Left kidney (tissue), 2 donors: Measurements from ENCODE around the gene DFFB. TPM values are rescaled to one million over a fixed set of nuclear protein-coding genes. Genes with fewer than 3 reads are reported as not detected.

ENCODE experiments used
- DNase-seq: peaks from one replicate; pipeline ENCODE4 v3.0.0-alpha.2; 2013
- polyA plus RNA-seq: library from polyadenylated mRNA; unstranded; fragments of 120-200 nt; gene quantifications from one replicate; pipeline ENCODE4 v1.2.1, GENCODE V29; 2013; ENCODE audit not compliant: insufficient read length

DFFB gene
- polyA plus RNA-seq, 1 donor: 9.8 TPM

DNA sequence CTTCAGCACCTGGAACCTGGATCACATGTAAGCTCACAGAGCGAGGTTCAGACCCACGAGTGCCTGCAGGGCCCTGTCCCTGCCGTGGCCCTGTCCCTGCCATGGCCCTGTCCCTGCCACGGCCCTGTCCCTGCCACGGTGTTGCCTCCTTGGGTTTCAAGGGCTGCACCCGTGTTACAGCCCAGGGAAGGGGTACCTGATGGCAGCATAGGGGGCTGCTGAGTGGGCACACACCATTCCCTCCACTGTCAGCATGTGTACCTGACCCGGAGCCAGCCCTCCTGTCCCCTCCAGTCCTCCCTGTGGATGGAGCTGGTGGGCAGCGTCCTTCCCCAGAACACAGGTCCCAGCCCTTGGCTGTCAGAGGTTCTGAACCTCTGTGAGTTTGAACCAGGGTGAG lies 15.3 kb downstream of the DFFB start:
- no peak for DNase-seq

DNA sequence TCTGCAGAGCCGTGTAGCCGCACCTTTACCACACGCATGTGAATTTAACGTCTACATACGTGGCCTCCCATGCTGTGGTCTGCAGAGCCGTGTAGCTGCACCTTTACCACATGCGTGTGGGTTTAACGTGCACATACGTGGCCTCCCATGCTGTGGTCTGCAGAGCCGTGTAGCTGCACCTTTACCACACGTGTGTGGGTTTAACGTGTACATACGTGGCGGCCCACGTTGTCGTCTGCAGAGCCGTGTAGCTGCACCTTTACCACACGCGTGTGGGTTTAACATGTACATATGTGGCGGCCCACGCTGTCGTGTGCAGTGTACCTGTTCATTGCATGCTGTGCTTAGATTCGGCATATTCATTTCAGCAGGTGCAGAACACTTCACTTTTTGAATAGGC lies 17.5 kb downstream of the DFFB start:
- no peak for DNase-seq

DNA sequence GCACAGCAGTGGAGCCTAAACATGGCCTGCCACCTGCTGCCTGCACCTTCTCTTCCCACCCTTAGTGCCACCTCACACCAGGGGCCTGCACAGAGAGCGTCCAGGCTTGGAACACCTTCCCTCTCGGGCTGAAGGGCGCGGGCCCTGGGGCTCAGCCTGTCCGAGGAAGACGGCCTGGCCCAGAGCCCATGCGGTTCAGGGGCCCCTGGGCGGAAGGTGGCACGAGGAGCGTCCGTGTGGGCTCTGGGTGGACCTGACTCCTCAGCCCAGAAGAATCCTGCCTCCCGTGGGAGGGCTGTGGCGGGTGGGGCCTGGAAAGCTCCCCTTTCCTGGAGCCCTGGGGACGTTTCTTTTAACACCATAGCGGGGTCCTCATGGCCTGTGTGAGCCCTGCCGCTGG lies 19.4 kb downstream of the DFFB start:
- DNase-seq: no peak

DNA sequence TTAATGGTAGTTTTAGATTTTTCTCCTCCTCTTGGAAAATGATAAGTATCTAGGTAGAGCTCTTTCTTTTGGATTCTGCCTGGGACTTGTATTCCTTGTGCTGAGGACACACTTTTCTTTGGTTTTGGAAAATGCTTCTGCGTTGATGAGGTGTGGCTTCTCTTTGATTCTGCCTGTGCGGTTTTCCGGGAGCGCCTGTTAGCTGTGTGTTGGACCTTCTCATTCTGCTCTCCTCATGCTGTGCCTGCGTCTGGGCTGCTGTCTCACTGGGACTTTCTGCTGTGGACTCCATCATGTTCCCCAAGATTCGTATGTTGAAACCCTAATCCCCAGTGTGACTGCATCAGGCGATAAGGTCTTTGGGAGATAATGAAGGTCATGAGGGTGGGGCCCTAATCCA lies 21.8 kb downstream of the DFFB start:
- no peak for DNase-seq

DNA sequence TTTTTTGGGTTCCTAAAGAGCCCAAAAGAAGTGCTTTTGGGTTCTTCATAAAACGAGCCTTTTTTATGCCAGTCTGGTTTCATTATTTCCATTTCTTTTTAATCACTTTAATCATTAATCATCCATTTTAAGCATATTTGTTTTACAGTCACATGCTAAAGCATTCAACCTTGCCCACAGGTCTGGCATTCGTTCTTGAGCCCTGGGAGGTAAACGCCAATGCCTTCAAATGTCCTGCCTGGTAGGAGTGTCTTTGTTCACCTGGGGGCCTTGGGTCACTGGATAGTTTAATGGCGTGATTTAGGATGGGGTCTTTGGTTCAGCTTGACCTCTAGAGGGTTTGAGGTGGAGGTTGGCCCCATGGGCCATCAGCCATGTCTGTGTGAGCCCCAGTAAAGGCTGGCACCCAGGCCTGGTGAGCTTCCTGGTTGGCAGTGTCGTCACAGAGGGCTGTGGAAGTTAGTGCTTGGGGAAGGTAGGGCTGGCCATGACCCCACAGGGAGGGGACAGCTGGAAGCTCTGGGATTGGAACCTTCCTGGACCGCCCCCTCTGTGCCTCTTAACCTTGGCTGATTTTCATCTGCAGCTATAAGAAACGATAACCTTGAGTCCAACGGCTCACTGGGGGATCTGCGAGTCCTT lies 22.6 kb downstream of the DFFB start:
- DNase-seq: no peak

DNA sequence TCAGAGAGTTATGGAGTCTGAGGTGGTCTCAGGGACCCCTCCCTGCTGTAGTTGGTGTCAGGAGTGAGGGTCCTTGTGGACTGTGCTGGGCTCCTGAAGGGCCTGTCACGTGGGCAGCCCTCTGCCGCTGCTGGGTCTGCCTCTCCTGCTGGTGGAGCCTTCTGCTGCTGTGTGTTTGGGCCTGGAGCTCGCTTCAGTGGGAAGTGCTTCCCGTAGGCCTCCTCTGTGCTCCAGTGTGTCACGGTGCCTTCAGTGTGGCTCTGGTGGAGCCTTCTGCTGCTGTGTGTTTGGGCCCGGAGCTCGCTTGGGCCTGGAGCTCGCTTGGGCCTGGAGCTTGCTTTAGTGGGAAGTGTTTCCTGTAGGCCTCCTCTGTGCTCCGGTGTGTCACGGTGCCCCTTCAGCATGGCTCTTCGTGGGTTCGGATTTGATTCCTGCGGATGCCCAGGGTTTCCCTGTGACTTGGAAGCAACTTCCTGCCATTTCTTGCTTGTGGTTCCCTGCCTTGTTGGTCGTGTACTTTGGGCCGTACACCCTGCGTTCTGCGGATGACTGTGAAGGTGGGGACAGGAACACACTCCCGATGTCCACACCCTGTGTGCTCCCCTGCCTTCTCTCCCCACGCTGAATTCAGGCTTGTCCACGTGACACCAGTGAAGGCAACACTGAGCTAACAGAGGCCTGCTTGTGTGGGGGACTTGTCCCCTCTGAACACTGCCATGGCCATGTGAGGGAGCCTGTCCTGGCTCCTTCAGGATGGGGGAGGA lies 23.3 kb downstream of the DFFB start:
- no peak for DNase-seq

DNA sequence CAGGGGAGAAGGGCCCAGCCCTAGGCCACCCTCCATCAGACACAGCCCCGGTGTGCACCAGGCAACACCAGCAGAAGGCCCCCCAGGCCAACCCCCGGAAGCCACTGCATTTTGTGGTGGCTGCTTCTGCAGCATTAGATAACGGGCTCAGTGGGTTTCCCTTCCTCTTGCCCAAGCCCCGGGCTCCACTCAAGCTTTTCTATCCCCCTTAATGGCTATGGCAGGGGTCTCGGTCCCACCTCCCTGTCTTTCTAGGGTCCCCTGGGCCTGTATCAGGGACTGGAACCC lies 23.9 kb downstream of the DFFB start:
- no peak for DNase-seq

DNA sequence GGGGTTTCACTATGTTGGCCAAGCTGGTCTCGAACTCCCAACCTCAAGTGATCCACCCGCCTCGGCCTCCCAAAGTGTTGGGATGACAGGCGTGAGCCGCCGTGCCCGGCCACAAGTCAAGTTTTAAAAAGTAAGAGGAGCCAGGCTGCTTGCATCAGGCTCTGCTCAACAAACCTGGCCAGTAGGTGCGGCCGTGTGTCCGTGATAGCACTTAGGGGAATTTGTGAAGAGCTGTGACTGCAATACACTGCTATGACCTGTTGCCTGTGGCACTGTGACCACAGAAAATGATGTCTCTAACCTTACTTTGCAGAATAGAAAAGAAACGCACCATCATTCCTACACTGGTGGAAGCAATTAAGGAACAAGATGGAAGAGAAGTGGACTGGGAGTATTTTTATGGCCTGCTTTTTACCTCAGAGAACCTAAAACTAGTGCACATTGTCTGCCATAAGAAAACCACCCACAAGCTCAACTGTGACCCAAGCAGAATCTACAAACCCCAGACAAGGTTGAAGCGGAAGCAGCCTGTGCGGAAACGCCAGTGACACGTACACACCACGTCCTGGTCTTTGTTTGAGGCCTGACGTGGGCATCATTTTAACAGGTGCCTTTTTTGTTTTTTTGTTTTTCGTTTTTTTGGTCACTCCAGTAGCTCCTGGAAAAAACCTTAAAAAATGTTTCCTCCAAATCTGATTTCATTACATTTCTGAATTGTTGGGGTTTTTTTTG lies 26.1 kb downstream of the DFFB start:
- DNase-seq: no peak

DNA sequence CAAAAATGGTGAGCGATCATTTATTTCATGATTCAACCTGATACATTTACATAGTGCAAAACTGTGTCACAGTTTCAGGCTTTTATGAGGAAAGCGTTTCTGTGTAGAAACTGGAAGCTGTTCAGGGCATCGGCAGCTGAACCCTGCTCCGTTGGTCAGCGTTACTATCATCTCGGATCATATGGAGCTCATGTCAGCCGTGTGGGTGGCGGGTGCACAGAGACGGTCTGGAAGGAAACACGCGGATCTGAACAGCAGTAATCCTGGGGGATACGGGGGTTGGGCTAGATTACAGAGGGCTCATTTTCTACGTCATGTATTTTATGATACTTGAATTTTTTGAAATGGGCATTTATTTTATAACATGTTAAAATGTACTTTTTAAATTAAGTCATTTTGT lies 27.7 kb downstream of the DFFB start:
- no peak for DNase-seq

DNA sequence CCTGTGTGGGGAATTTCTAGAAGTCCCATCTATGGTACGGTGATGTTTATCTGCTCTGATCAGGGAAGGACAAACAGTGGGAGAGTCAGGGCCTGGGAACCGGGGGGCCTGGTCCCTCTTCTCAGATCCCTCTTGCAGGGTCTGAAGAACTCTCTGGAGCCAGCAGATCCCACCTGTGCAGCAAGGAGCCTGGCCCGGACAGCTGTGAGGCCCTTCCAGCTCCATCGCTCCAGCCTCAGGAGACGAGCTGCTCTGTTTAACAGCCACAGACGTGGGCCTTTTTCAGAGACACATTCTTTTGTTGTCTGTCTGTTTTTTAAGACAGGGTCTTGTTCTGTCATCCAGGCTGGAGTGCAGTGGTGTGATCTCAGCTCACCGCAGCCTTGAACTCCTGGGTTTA lies 28.3 kb downstream of the DFFB start:
- DNase-seq: no peak

DNA sequence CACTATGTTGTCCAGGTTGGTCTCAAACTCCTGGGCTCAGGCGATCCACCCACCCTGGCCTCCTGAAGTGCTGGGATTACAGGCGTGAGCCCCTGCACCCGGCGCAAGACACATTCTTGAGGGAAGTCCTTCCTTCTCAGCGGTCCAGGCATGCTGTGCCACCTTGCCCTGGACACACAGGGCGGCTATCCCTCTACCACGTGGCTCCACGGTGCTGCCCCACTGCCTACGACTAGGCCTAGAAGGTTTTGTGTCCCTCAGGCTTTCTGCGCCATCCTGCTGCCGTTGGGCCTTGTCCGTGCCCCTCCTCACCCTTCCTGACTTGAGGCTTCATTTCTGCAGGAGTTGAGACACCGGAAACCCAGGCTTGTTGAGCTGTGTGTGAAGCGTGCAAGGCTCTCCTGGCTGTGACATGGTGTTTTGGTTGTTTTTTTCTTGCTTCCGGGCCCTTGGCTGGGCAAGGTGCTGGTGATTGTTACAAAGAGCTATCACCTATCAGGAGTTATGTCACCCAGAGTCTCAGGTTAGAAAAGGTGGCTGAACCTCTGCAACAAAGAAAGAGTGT lies 28.9 kb downstream of the DFFB start:
- DNase-seq: no peak

DNA sequence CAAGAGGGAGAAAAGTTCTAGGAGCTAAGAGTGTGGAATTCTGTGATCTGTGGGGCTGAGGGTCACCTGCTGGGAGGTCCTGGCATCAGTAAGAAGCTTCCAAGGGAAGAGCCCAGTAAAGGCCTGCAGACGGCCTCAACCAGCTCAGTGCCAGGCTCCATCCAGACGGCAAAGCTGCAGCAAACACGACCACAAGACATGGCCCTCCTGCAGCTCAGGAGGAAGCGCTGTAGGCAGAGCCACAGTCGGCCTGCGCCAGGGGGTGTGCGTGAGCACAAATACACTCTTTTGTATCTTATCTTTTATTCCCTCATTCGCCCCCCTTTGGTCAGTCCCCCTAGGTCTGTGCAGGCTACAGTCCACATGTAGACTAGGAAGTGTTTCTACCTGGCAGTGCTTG lies 29.4 kb downstream of the DFFB start:
- no peak for DNase-seq

DNA sequence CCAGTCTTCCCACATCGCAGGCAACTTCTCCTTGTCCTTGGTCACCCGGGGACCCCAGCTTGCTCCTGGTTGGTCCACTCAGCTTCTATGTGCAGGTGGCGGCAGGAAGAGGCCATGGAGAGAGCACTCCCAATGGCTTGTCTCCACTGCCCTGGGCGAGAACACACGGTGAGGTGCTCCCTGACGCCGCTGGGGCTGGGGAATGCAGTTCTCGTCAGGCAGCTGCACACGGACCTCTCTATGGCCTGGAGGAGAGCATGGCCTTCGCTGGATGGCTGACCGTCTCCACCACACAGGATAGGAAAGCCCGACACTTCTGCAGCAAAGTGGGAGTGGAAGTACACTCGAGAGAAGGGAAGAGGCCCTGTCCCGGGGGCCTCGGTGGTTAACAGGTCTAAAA lies 31.0 kb downstream of the DFFB start:
- no peak for DNase-seq

DNA sequence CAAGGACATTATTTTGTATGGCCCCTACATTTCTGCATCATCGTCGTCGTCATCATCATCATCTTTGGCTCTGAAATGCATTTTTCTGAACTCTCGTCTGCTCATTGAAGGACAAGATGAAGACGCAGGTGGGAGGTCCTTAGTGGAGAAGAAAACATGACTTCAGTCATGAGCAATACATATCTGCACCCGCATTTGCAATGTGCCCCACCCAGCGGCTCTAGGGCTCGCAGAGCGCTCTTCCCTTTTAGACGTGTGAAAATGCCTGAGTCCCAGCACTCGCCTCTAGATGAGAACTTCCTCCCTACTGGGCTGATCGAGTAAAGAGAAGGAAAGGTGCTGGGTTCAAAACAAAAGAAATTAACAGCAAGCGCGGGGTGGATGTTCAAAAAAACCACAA lies 32.7 kb downstream of the DFFB start:
- DNase-seq: no peak

DNA sequence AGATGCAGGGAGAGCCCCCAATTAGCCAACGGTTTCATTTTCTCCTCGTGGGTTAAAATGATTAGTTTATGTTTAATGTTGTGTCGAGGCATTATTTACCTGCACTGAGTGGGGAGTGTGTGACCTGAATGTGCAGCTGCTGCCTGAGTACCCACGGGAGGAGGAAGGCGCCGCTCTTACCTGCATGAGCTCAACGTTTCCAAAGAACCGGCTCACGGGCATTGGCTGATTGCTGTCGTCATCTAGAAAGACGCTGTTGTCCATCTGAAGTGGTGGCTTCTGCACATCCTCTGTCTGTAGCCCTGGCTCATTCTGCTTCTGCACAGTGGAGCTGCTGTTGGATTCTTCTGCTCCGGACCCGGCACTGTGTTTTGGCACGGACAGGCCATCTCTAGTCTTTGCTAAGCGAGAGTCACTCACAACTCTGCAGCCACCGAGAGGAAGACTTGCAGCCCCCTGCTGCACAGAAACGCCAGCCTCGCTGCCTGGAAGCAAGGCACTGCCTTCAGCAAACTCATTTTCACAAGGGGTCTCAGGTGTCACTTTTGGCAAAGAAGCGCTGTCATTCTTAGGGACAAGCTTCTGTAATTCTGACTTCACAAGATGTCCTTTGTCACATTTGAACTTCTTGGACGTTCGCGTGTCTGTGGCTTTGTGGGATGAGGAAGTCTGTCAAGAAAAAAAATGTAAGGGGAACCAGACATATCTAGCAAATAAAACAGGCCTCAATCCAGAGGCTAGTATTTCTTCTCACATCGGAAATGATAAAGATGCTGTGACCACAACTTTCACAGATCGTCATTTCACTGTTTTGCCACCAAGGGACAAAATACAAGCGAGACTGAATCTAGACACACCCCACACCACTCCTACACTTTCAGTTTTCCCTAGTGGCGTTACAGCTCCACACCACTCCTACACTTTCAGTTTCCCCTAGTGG lies 33.4 kb downstream of the DFFB start:
- DNase-seq: no peak

DNA sequence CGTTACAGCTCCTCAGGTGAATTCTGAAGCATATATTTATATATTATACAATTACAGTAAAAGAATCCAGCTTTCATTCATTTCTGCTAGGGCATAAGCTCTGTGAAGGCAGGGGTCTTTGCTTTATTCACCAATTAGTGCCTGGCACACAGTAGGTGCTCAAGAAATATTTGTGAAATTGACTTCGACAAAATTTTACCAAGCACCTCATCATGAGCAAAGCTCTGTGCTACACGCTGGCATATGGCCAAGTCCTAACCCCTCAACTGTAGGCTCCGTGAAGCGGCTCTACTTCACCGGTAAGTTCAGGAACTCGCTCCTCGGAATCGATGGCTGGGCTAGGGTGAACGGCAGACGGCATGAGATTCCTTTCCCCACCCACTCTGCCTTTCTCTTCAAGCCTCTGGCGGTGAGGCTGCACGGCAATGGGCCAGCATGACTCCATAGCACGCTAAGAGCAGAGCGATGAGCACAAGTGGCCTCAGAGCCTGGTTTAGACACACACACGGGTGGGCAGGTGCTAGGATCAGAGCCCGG lies 34.1 kb downstream of the DFFB start:
- no peak for DNase-seq

DNA sequence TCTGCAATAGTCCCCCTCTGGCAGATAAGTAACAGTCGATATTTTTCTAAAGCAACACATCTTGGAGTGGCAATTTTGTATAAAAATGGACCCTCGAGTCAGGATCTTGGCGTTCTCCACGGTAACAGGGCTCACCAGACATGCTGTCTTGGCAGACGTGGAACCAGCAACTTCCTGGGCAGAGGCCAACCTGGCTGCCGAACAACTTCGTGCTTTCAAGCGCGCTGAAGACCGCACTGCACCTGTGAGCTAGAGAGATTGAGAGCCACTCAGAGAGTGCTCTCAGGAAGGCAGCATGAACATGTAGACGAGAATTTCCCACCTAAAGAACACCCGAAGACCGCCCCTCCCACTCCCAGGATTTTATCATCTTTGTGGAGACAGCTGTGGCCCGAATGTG lies 35.5 kb downstream of the DFFB start:
- no peak for DNase-seq

DNA sequence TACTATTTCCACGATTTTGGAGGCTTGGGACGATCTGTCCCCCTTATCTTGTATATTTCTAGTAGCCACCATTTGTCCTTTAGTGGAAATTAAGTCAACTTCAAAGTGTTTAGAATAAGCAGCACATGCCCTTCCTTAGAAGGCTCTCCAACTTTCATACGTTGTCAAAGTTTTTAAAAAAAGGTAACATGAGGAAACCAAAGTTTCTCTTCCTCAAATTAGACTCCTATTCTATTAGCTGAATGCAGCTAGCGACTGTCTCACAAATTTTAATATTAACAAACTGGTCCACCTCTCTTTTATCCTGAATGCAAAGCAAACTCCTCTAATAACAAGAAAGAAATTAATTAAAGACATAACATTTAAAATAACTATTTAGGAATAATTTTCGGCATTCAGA lies 35.9 kb downstream of the DFFB start:
- DNase-seq: no peak

DNA sequence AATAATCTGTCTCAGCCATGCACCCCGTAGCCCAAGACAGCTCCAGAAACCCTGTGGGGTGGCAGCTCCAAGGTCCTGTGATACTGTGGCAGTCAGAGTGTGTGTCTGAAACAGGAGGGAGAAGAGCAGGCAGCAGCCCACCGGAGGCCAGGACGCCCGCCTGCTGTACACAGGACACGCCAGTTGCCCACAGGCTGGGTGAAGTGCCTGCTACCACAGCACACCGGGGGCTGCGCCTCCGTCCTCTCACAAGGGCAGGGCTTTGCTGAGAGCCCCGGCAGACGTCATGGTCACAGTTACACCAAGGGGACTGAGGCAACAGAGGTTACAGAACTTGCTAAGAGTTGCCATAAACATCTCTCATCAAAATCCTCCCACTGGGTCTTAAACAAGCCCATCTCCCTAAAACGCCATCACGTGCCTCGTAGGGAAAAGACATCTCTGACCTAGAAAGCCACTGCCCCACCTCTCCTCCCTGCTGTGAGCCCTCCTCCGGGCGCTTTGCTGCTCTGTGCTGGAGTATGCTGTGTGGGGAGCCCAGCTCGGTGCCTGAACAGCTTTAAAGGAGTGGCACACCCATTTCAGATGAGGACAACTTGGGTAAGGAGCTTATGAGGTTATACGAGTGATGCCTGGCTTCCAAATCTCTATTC lies 37.5 kb downstream of the DFFB start:
- DNase-seq: no peak

DNA sequence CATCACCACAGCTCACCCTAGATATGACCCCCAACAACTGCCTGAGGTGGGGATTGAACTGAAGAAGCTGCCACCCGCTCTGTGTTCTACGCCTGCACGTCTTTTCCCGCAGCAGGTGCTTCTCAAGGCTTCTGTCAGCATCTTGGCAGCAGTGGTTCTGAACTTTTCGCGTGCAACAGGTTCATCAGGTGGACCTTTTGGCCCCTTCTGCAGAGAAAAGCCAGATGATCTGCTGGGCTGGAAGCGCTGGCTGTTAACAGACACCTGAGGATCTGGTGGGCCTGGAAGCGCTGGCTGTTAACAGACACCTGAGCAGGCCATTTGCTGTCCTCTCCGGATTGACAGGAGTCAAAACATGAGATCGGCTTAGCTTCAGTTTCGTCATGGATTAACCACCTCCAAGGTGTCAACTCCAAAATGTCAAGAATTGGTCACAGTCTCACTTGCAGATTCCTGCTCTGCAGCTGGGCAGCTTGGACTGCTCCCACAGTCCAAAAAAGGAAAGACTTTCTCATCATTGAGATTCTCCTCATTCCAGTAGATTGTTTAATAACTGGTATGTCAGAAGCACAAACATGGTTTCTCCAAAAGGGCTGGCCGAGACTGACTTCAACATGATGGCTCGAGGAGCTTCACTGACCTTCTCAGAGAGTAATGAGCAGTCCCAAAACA lies 38.1 kb downstream of the DFFB start:
- DNase-seq: no peak

DNA sequence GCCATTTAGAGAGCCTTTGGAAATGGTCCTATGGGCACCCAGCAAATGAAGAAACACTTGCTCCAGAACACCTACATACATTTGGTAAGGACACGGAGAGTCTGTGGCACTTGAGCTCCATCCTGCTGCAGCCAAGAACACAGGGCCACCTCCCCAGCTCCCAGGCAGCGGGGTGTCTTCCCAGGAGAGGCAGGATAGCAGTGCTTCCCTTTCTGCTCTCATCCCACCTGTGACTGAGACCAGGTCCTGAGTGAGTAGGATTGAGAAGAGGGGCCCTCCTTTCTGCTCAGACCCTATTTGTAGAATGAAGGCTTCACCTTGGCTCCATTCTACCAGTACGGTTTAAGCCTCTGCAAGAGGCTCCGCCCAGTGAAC lies 38.7 kb downstream of the DFFB start:
- DNase-seq: no peak
